IPS DF 6.9 (cell line): ENCODE results near the gene SLC9A1.

Experiments used
- DNase-seq: peaks from one replicate; pipeline ENCODE4 v3.0.0-alpha.2; 2013; ENCODE audit warnings: low read depth, low spot score
- H3K27ac ChIP-seq: one replicate; pipeline ENCODE4 v1.5.1; 2013; ENCODE audit warnings: low read length, control low read depth
- H3K27me3 ChIP-seq: 2 replicates; pipeline ENCODE4 v1.6.1; 2013; ENCODE audit warnings: mild to moderate bottlenecking, low read length; ENCODE audit not compliant: control insufficient read depth, insufficient read depth
- H3K36me3 ChIP-seq: 2 replicates; pipeline ENCODE4 v1.6.1; 2013; ENCODE audit warnings: low read length; ENCODE audit not compliant: control insufficient read depth, insufficient read depth
- H3K4me1 ChIP-seq: 2 replicates; pipeline ENCODE4 v1.6.1; 2013; ENCODE audit warnings: low read length; ENCODE audit not compliant: control insufficient read depth, insufficient read depth
- H3K4me3 ChIP-seq: 2 replicates; pipeline ENCODE4 v1.5.1; 2013; ENCODE audit warnings: mild to moderate bottlenecking, low read length
- H3K9me3 ChIP-seq: 2 replicates; pipeline ENCODE4 v1.6.1; 2013; ENCODE audit warnings: low read length, inconsistent platforms; ENCODE audit not compliant: control insufficient read depth, insufficient read depth
- WGBS: extraction: QIAGEN DNeasy Blood & Tissue Kit; methylation state at CpG from one replicate; pipeline ENCODE4 v1.1.7; 2013; ENCODE audit warnings: mixed read lengths, missing lambda C conversion rate; ENCODE audit not compliant: insufficient read length, insufficient coverage; 5-methylcytosine and 5-hydroxymethylcytosine counted together

Gene SLC9A1

GRCh38 chr1:27099135-27099586 is 55.8 kb downstream of the SLC9A1 start:
- H3K36me3 ChIP-seq, result no peaks in the 10 kb centered on the region; the same call in 1 of the 2 replicates
- DNase-seq, result no peak
- no peak overlapping the region for H3K27ac ChIP-seq
- H3K9me3 ChIP-seq, result no peaks in the 10 kb centered on the region
- H3K4me3 ChIP-seq, result no peak overlapping the region
- WGBS, result no CpG with 5 or more reads among the region's 4 CpGs
- H3K4me1 ChIP-seq, result peaks cover 10% of the 10 kb centered on the region
- H3K27me3 ChIP-seq, result no peaks in the 10 kb centered on the region

- Histone ChIP-seq H3K27me3 (no peaks in the 10 kb centered on the region), H3K4me1 (peaks cover 10% of the 10 kb centered on the region), H3K36me3 (no peaks in the 10 kb centered on the region; the same call in 1 of the 2 replicates), H3K4me3 (no peak overlapping the region), H3K27ac (no peak overlapping the region), H3K9me3 (no peaks in the 10 kb centered on the region)
- no peak for DNase-seq
- no CpG with 5 or more reads among the region's 14 CpGs for WGBS
Measured at GRCh38 chr1:27098431-27099134, 56.3 kb downstream of the SLC9A1 start.

GRCh38 chr1:27097484-27097917 is 57.4 kb downstream of the SLC9A1 start:
- H3K4me3 ChIP-seq, result no peak overlapping the region
- peaks cover 10% of the 10 kb centered on the region for H3K4me1 ChIP-seq
- no peaks in the 10 kb centered on the region; the same call in 1 of the 2 replicates for H3K36me3 ChIP-seq
- H3K9me3 ChIP-seq, result no peaks in the 10 kb centered on the region
- no peaks in the 10 kb centered on the region for H3K27me3 ChIP-seq
- WGBS, result no CpG with 5 or more reads among the region's 5 CpGs
- DNase-seq, result peak; percentile 70
- no peak overlapping the region for H3K27ac ChIP-seq

GRCh38 chr1:27095576-27095975 is 59.3 kb downstream of the SLC9A1 start:
- no CpG with 5 or more reads among the region's 2 CpGs for WGBS

GRCh38 chr1:27092888-27093287 is 62.0 kb downstream of the SLC9A1 start:
- no peak overlapping the region for H3K4me3 ChIP-seq
- no peaks in the 10 kb centered on the region for H3K9me3 ChIP-seq
- no CpG with 5 or more reads among the region's 3 CpGs for WGBS
- DNase-seq, result no peak
- no peaks in the 10 kb centered on the region for H3K4me1 ChIP-seq
- no peaks in the 10 kb centered on the region for H3K36me3 ChIP-seq
- no peaks in the 10 kb centered on the region for H3K27me3 ChIP-seq
- no peak overlapping the region for H3K27ac ChIP-seq

More at GRCh38 chr1:27095576-27095975, 59.3 kb downstream of the SLC9A1 start:
- peaks cover 10% of the 10 kb centered on the region for H3K4me1 ChIP-seq
- H3K9me3 ChIP-seq, result no peaks in the 10 kb centered on the region
- no peak overlapping the region for H3K27ac ChIP-seq
- H3K27me3 ChIP-seq, result no peaks in the 10 kb centered on the region
- H3K36me3 ChIP-seq, result no peaks in the 10 kb centered on the region
- H3K4me3 ChIP-seq, result no peak overlapping the region
- no peak for DNase-seq

- DNase-seq, result no peak
- Histone ChIP-seq H3K4me3 (no peak overlapping the region), H3K36me3 (no peaks in the 10 kb centered on the region), H3K27ac (no peak overlapping the region), H3K9me3 (no peaks in the 10 kb centered on the region), H3K27me3 (no peaks in the 10 kb centered on the region), H3K4me1 (no peaks in the 10 kb centered on the region)
- no CpG with 5 or more reads among the region's 5 CpGs for WGBS
Measured at GRCh38 chr1:27090911-27091310, 64.0 kb downstream of the SLC9A1 start.

- Histone ChIP-seq H3K9me3 (no peaks in the 10 kb centered on the region), H3K36me3 (no peaks in the 10 kb centered on the region), H3K27ac (no peak overlapping the region), H3K4me3 (no peak overlapping the region), H3K27me3 (no peaks in the 10 kb centered on the region), H3K4me1 (no peaks in the 10 kb centered on the region)
- no CpG with 5 or more reads among the region's 10 CpGs for WGBS
- DNase-seq, result no peak
Measured at GRCh38 chr1:27087371-27088220, 67.3 kb downstream of the SLC9A1 start.

- DNase-seq, result no peak
- H3K4me1 ChIP-seq, result no peaks in the 10 kb centered on the region
- no peaks in the 10 kb centered on the region for H3K27me3 ChIP-seq
- H3K9me3 ChIP-seq, result no peaks in the 10 kb centered on the region
- no peaks in the 10 kb centered on the region for H3K36me3 ChIP-seq
- no peak overlapping the region for H3K4me3 ChIP-seq
- no peak overlapping the region for H3K27ac ChIP-seq
- 100% methylated on average over 2 of the region's 3 CpGs for WGBS
Measured at GRCh38 chr1:27086628-27087027, 68.3 kb downstream of the SLC9A1 start.

GRCh38 chr1:27086026-27086425 is 68.9 kb downstream of the SLC9A1 start:
- Histone ChIP-seq H3K27ac (no peak overlapping the region), H3K9me3 (no peaks in the 10 kb centered on the region), H3K4me3 (no peak overlapping the region), H3K36me3 (no peaks in the 10 kb centered on the region), H3K27me3 (no peaks in the 10 kb centered on the region), H3K4me1 (no peaks in the 10 kb centered on the region)
- DNase-seq, result no peak
- no CpG with 5 or more reads among the region's 3 CpGs for WGBS

- no peak for DNase-seq
- Histone ChIP-seq H3K27me3 (no peaks in the 10 kb centered on the region), H3K9me3 (no peaks in the 10 kb centered on the region), H3K4me3 (no peak overlapping the region), H3K36me3 (no peaks in the 10 kb centered on the region), H3K4me1 (no peaks in the 10 kb centered on the region), H3K27ac (no peak overlapping the region)
- no CpG with 5 or more reads among the region's 4 CpGs for WGBS
Measured at GRCh38 chr1:27084107-27084506, 70.8 kb downstream of the SLC9A1 start.
